HepG2 (cell line): Measurements from ENCODE around the gene FERMT2. TPM values are rescaled to one million over a fixed set of nuclear protein-coding genes. Genes with fewer than 3 reads are reported as not detected.

Experiments used
- ATAC-seq: fragments of 200-7000 bp; cut with Tn5 transposase; 3 replicates; pipeline ENCODE4 v1.9.1; 2020; ENCODE audit warnings: mild to moderate bottlenecking, moderate library complexity
- BruUV-seq: library from RNA; stranded (reverse); fragments of 400-500 nt; replicated peaks from 2 replicates; lab custom pipeline; 2021; lab: Mats Ljungman, UMichigan
- CTCF ChIA-PET: fragments of 300-600 bp; formaldehyde crosslinking; extraction: SDS; loops from one replicate; lab custom pipeline; 2021; ENCODE audit warnings: low total read pairs, inconsistent platforms, low intra/inter-chr PET ratio; lab: Yijun Ruan, JAX
- POLR2A ChIA-PET: fragments of 350-600 bp; sonication (Branson Sonifier 250); formaldehyde crosslinking; loops from one replicate; lab custom pipeline; 2020; ENCODE audit warnings: antibody characterized with exemption, inconsistent platforms; lab: Yijun Ruan, JAX
- DNase-seq: peaks from one replicate; pipeline ENCODE4 v3.0.0-alpha.2; 2015; ENCODE audit warnings: low spot score
- FAIRE-seq: peaks from 3 replicates; lab custom pipeline; 2011; peaks lifted over from hg19 to GRCh38; lab: Jason Lieb, UNC
- H2AFZ ChIP-seq: one replicate; pipeline ENCODE4 v1.6.1; 2011; ENCODE audit warnings: low read length, inconsistent platforms
- H3K27ac ChIP-seq: fragments of 300-600 bp; 3 replicates; pipeline ENCODE4 v1.8.0; 2011; ENCODE audit warnings: mixed run types, mild to moderate bottlenecking, mixed read lengths, low read length, inconsistent platforms; ENCODE audit not compliant: insufficient read depth; ENCODE audit errors: extremely low read length
- H3K27me3 ChIP-seq, 2 experiments: fragments of 200-600 bp in 1 of 2; 2 replicates in 1 of 2; 3 replicates in 1 of 2; pipeline versions ENCODE4 v1.6.0 to v1.8.0; 2011; ENCODE audit warnings: low read length in 2 of 2, mild to moderate bottlenecking in 2 of 2, moderate library complexity in 2 of 2, inconsistent platforms in 1 of 2; ENCODE audit not compliant: insufficient read depth in 2 of 2, control insufficient read depth in 1 of 2
- H3K36me3 ChIP-seq, 2 experiments: fragments of 200-600 bp in 1 of 2; replicated peaks in 1 of 2; 2 replicates in 1 of 2; 3 replicates in 1 of 2; pipeline versions ENCODE4 v1.5.1 to v1.8.0; 2011; ENCODE audit warnings: low read length in 2 of 2, inconsistent platforms in 1 of 2; ENCODE audit not compliant: insufficient read depth in 2 of 2, control insufficient read depth in 1 of 2
- H3K4me1 ChIP-seq: 2 replicates; pipeline ENCODE4 v1.5.1; 2012; ENCODE audit warnings: low read length, inconsistent platforms; ENCODE audit not compliant: insufficient read depth
- H3K4me2 ChIP-seq: 2 replicates; pipeline ENCODE4 v1.6.0; 2011; ENCODE audit warnings: low read depth, low read length, inconsistent platforms
- H3K4me3 ChIP-seq, 3 experiments: fragments of 200-600 bp in 1 of 3; sonication (generic), shearing (Covaris generic) in 1 of 3; replicated peaks in 1 of 3; 2 replicates each; pipeline ENCODE4 v1.5.1; 2011 to 2016; ENCODE audit warnings: low read length in 3 of 3, inconsistent platforms in 2 of 3, low read depth in 2 of 3, mild to moderate bottlenecking in 2 of 3, control low read depth in 1 of 3, mixed read lengths in 1 of 3; ENCODE audit not compliant: insufficient read depth in 1 of 3
- H3K79me2 ChIP-seq: one replicate; pipeline ENCODE4 v1.6.1; 2011; ENCODE audit warnings: low read length, inconsistent platforms; ENCODE audit not compliant: insufficient read depth
- H3K9ac ChIP-seq: 2 replicates; pipeline ENCODE4 v1.6.0; 2011; ENCODE audit warnings: mild to moderate bottlenecking, low read depth, low read length, inconsistent platforms; ENCODE audit not compliant: insufficient read depth
- H3K9me3 ChIP-seq: 2 replicates; pipeline ENCODE4 v1.5.1; 2012; ENCODE audit warnings: mild to moderate bottlenecking, low read length
- H4K20me1 ChIP-seq: 2 replicates; pipeline ENCODE4 v1.6.0; 2011; ENCODE audit warnings: inconsistent platforms, mild to moderate bottlenecking, low read length, moderate library complexity; ENCODE audit not compliant: insufficient read depth
- GMEB1 ChIP-seq: sonication (generic); formaldehyde crosslinking; IDR thresholded peaks from 2 replicates; pipeline ENCODE4 v1.5.1; 2020; ENCODE audit warnings: missing genetic modification reagents, mild to moderate bottlenecking, borderline replicate concordance
- NR3C1 ChIP-seq: sonication (generic); formaldehyde crosslinking; IDR thresholded peaks from 2 replicates; pipeline ENCODE4 v1.4.0; 2020; ENCODE audit warnings: missing genetic modification reagents
- ZBTB25 ChIP-seq: IDR thresholded peaks from 2 replicates; pipeline ENCODE4 v1.6.1; 2018; ENCODE audit warnings: missing genetic modification reagents
- ZNF850 ChIP-seq: sonication (generic); formaldehyde crosslinking; conservative IDR thresholded peaks from 2 replicates; pipeline ENCODE4 v1.9.0; 2021; ENCODE audit warnings: mild to moderate bottlenecking, missing genetic modification reagents
- ZSCAN21 ChIP-seq: sonication (generic); formaldehyde crosslinking; IDR thresholded peaks from 2 replicates; pipeline ENCODE4 v1.8.0; 2022; ENCODE audit warnings: mild to moderate bottlenecking, missing genetic modification reagents, moderate library complexity, borderline replicate concordance
- WGBS: methylation state at CpG from one replicate; pipeline ENCODE4 v1.1.6; 2017; ENCODE audit warnings: low lambda C conversion rate; 5-methylcytosine and 5-hydroxymethylcytosine counted together
- in situ Hi-C: cut with HindIII; loops from 2 replicates; pipeline ENCODE4 v1.10.0; 2017; ENCODE audit warnings: low pct_unique_long_range_greater_than_20kb; ENCODE audit not compliant: extremely low pct_ligation_motif_present
- intact Hi-C: fragments of 100-400 bp; cut with micrococcal nuclease; formaldehyde crosslinking; loops from one replicate; pipeline ENCODE4 v1.10.0; 2022; ENCODE audit not compliant: unreplicated experiment
- polyA plus RNA-seq, 8 experiments: library from polyadenylated mRNA; depleted of rRNA in 3 of 8; stranded (reverse) in 7 of 8; unstranded in 1 of 8; fragments of >200 nt; fragmentation: Illumina TruSeq in 4 of 8; extraction: Trizol in 4 of 8; gene quantifications; 2 replicates each; pipeline versions ENCODE4 v1.2.1 to v1.2.3, GENCODE V29; 2011 to 2016; ENCODE audit warnings: low read depth in 4 of 8, missing spikeins in 1 of 8, mixed read lengths in 1 of 8; ENCODE audit not compliant: insufficient read depth in 1 of 8
- total RNA-seq, 5 experiments: library from RNA; depleted of rRNA; stranded (reverse); fragments of >200 nt; fragmentation: Illumina TruSeq; extraction: Trizol; gene quantifications; 2 replicates each; pipeline ENCODE4 v1.2.3, GENCODE V29; 2016; ENCODE audit warnings: low read depth in 1 of 5
- TF ChIP-seq, protein P1 (sequence below): sonication (generic); formaldehyde crosslinking; conservative IDR thresholded peaks from 2 replicates; pipeline ENCODE4 v1.8.1; 2023; ENCODE audit warnings: missing genetic modification reagents

The FERMT2 gene
- total and polyA plus RNA-seq, 2 of the 13 experiments (the other 11 are each of a cell fraction or from before 2014, with no cell fraction given), result 36.2 to 60.4 TPM

GRCh38 chr14:52910572-52910971 lies 40.3 kb downstream of the FERMT2 start (continued):
- TF ChIP-seq ZNF850 (CRISPR knock-in tag) (no peak), NR3C1 (CRISPR knock-in tag) (no peak), ZBTB25 (CRISPR knock-in tag) (no peak)
- TF ChIP-seq, protein P1, sequence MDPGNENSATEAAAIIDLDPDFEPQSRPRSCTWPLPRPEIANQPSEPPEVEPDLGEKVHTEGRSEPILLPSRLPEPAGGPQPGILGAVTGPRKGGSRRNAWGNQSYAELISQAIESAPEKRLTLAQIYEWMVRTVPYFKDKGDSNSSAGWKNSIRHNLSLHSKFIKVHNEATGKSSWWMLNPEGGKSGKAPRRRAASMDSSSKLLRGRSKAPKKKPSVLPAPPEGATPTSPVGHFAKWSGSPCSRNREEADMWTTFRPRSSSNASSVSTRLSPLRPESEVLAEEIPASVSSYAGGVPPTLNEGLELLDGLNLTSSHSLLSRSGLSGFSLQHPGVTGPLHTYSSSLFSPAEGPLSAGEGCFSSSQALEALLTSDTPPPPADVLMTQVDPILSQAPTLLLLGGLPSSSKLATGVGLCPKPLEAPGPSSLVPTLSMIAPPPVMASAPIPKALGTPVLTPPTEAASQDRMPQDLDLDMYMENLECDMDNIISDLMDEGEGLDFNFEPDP (CRISPR knock-in tag), result no peak

- peaks cover 10% of the 10 kb centered on the region for H3K79me2 ChIP-seq
- H3K4me2 ChIP-seq, result no peak overlapping the region
- H3K4me3 ChIP-seq, result no peak overlapping the region
- no peak for DNase-seq
- BruUV-seq, result no TSS peak
- POLR2A ChIA-PET, result no interaction called here
- H3K27me3 ChIP-seq, result no peaks in the 10 kb centered on the region
- ATAC-seq, result no peak
- intact Hi-C loops, result no loop called here
- peaks cover 3 to 13% of the 10 kb centered on the region in 2 experiments for H3K36me3 ChIP-seq
- in situ Hi-C loops, result no loop called here
- H3K4me1 ChIP-seq, result no peaks in the 10 kb centered on the region
- H3K27ac ChIP-seq, result no peak overlapping the region
- CTCF ChIA-PET, result no interaction called here
- TF ChIP-seq ZSCAN21 (CRISPR knock-in tag) (no peak), GMEB1 (CRISPR knock-in tag) (no peak)
- TF ChIP-seq, all 625 proteins: peak for 0
- Histone ChIP-seq H4K20me1 (0 out of 2 replicates have a peak, but pooled peaks cover 4% of the 10 kb centered on the region), H3K9me3 (no peaks in the 10 kb centered on the region), H3K9ac (no peak overlapping the region), H2AFZ (no peak overlapping the region)
- no peak for FAIRE-seq
- 93% methylated on average over 5 of the region's 5 CpGs for WGBS
Measured at GRCh38 chr14:52907949-52908348, 42.9 kb downstream of the FERMT2 start.
